Activated T-cell treated with anti-CD3 and anti-CD28 coated beads for 1 hour (primary cell): Measurements from ENCODE around the gene ENDOV.

Experiments used
- DNase-seq: peaks from one replicate; pipeline ENCODE4 v3.0.0-alpha.2; 2020; ENCODE audit warnings: low read depth

Gene ENDOV

DNA sequence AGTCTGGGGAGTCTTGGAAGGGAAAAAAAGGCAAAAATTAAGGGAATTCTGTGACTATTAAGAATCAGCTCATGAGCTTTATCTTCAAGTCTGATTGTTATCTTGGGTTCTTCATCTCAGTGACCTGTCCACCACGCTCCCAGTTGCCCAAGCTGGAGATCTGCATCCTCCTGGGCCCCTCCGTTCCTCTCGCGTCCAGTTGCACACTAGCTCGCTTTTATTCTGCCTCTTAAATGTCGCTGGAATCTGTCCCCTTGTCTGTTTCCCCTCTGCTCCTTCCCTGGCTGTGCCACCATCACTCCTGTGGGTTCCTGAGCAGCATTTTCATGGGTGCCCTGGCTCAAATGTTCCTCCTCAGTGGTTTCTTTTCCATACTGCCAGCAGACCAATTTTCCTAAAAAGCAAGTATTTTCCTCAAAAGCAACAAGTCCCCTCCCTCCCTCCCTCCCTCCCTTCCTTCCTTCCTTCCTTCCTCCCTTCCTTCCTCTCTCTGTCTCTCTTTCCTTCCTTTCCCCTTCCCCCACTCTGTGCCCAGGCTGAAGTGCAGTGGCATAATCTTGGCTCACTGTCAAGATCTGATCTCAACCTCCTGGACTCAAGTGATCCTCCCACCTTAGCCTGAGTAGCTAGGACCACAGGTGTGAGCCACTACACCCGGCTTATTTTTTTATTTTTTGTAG lies 1.4 kb downstream of the ENDOV start:
- no peak for DNase-seq

DNA sequence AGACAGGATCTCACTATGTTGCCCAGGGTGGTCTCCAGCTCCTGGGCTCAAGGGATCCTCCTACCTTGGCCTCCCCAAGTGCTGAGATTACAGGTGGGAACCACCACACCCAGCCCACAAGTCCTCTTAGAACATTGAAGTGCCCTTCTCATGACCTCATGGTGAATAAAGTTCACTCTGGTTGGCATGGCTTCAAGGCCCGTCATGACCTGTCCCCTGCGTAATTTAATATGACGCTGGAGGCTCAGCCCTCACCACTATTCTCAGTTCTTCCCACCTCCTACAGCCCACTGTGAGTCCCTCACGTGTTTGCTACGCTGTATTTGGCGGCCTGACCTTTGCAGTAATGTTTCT lies 1.9 kb downstream of the ENDOV start:
- no peak for DNase-seq

DNA sequence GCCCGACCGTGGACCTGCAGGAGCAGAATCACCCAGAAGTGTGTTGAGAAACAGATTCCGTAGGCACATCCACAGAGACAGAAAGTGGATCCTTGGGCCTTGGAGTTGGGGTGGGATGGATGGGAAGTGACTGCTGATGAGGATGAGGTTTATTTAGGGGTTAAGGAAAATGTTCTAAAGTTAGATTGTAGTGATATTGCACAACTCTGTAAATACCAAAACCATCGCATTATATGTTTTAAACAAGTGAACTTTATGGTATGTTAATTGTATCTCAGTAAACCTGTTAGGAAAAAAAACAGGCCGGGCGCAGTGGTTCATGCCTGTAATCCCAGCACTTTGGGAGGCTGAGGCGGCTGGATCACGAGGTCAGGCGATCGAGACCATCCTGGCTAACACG lies 3.6 kb downstream of the ENDOV start:
- no peak for DNase-seq

DNA sequence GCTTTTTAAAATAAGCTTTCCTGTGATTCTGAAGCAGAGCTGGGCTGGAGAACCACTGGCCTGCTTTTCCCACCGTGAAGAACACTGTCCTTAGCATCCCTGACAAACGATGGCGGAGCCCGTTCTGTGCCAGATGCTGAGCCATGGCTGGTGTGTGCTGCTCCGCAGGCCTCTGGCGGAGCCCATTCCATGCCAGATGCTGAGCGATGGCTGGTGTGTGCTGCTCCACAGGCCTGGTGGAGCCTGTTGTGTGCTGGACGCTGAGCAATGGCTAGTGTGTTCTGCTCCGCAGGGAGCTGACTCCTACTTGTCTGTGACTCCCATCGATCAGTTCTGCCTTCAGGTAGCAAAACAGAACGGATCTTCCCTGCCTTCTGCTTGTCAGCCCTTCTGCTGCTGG lies 4.3 kb downstream of the ENDOV start:
- DNase-seq = no peak

DNA sequence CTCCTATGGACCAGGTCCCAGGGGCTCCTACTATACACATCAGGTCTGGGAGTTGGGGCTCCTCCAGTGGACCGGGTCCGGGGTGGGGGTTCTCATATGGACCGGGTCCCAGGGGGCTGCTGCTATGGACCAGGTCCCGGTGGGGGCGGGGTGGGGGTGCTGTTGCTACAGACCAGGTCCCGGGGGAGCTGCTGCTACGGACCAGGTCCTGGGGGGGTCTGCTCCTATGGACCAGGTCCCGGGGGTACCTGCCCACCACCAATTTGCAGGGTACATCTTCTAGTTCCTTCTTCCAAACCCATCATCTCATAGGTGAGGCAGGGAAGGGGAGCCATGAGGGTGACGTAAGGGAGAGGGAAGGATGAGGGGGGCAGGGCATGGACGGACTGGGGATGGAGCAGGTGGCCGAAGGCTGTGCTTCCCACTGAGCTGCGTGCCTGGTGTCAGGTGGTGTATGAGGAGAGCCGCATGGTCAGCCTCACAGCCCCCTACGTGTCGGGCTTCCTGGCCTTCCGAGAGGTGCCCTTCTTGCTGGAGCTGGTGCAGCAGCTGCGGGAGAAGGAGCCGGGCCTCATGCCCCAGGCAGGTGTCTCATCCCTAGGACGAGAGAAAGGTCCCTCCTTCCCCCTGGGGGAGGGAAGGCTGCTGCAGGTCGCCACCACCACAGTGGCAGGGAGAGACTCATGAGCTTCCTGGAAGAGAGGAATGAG lies 6.6 kb downstream of the ENDOV start:
- no peak for DNase-seq

DNA sequence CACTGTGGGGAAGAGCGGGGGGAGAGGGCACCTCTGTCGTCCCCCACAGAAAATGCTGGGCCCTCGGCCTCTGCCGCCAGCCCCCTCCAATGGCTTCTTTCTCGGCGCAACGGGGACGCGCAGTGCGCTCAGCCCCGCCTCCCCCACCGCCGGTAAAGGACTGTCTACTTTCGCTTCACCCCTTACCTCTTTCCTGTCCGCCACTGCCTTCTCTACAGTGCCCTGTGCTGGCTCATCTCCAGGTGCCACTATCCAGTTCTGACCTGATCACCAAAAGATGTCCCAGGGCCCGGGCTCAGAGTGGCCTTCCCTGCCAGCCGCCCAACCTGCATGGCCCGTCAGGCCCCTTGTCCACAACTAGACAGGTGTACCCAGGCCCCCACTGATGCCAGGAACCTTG lies 7.3 kb downstream of the ENDOV start:
- DNase-seq = no peak

DNA sequence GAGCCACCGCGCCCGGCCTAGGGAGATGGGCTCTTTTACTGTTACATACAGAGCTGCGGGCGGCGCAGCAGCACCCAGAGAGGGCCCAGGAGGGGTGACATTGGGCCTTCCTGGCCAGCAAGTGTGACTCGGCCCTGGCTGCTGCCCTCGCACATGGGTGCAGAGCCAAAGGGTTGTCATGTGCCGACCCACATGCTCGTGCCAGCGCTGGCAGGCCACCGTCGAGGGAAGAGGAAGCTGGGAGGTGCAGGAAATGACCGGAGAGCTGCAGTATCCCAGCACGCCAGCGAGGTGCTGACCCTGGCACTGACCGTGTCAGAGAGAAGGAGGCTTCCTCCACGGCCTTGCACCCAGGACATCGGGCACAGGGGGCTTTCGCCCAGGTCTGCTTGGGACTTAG lies 8.0 kb downstream of the ENDOV start:
- no peak for DNase-seq

DNA sequence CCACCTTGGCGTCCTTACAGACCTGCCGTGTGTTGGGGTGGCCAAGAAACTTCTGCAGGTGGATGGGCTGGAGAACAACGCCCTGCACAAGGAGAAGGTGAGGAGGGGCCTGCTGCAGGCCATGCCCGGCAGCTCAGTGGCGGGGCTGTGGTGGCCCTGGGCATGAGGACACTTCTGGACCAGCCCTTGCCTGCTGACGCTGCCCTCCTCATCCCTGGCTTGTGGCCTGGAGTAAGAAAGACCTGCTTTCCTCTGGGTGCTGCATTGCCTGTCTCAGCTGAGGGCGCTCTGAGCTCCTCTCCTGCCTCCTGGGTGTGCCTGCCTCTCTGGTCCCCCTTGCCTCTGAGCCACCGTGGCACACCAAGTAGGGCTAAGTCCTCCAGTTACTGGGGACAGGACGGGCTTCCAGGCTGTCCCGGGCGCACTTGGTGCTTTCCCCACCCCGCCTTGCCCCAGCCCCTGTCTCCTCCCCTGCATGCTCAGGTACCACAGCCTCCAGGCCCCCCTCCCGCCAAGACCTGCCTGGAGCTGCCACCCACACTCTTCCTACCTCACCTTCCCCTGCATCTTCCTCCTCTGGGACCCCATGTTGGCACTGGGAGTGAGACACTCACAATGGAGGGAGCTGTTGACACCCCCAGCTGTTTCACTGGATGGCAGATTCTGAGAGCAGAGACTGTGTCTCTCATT lies 8.7 kb downstream of the ENDOV start:
- DNase-seq = no peak

DNA sequence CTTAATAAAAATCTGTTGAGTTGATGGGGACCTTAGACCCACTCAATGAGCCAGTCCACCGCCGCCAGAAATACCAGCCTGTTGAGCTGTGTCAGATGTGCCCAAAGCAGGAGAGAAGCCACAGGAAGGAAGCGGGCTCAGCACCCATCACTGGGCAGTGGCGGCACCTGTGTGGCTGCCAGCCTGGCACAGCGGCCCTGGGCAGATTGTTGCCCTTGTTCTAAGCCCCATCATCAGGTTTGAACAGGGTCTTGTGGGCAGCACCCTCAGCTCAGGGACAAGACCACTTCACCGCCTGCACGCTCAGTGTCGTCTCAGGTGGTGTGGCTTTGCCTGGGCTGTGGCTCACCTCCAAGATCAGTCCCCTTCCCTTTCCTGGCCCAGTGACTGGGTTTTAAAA lies 9.3 kb downstream of the ENDOV start:
- DNase-seq = no peak

DNA sequence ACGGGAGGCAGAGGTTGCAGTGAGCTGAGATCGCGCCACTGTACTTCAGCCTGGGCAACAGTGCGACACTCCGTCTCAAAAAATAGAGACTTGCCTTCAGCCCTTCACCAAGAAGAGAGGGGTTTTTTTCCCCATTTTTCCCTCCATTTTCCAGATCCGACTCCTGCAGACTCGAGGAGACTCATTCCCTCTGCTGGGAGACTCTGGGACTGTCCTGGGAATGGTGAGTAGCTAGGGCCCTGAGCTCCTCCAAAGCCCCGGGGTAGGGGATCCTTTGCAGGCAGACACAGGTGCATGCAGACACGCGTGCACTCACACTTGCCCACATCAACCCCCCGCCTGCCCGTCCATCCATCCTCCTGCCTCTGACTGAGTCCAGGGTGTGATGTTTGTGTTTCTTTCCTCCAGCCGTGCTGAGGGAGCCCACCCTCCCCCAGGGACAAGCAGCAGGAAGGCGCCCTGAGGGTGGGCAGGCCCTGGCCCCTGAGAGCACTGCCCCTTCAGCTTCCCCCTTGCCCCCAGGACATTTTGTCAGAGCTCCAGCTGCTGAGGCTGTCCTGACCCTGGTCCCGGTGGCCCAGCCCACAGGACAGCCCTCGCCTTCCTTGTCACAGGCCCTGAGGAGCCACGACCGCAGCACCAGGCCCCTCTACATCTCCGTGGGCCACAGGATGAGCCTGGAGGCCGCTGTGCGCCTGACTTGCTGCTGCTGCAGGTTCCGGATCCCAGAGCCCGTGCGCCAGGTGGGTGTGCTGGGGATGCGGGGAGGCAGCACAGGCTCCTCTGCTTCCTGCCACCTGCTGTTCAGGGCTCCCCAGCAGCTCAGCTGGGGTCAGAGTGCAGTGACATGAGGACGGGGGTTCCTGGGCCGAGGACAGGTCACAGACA lies 10.2 kb downstream of the ENDOV start:
- DNase-seq = no peak

DNA sequence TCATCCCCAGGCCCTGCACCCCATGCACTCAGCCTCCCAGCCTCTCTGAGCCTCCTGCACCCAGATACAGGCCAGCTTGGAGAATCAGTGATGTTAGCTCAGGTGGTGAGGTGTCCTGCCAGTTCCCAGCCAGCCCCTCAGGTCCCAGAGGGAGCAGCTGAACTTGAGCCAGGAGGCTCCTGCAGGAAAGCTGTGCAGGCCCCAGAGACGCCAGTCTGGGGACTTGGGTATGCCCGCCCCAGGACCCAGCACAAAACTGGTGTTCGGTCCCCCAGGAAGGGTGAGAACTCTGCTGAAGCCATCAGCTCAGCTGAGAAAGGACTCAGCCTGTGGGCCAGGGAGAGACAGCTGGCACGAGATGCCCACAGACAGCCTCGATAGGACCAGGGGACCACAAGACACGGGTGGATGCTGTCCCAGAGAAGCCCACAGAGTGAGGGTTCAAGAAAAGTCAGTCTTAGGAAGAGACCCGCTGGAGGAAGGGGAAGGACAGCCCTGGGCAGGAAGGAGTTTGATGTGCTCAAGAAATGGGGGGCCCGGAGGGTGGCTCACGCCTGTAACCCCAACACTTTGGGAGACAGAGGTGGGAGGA lies 11.0 kb downstream of the ENDOV start:
- no peak for DNase-seq

DNA sequence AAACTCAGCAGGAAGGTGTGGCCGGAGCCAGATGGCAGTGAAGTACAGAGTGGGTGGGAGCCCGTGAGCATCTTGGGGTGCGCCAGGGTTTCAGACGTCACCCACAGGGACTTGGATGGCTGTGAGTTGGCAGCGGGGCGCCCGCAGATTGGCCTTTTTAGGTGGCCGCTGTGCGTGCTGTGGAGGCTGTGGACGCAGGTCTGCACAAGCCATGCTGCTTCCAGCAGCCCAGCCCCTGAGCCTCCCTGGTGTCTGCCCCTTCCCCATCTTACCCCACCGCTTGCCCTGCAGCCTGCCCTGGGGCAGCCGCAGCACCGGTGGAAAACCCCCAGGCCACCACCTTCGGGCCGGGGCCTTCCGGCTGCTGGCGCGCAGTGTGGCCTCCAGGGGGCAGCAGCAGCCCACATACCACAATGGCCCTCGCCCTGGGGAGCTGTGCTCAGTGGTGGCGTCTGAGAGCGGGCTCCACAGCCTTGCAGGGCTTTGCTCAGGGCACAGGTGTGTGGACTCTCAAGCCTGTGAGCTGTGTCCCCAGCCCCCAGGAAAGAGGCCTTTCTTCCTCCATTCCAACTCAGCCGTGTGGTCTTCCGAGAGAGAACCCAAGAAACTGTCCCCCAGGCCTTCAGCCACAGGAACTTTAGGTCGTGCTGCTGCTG lies 11.8 kb downstream of the ENDOV start:
- DNase-seq = peak; percentile 83

DNA sequence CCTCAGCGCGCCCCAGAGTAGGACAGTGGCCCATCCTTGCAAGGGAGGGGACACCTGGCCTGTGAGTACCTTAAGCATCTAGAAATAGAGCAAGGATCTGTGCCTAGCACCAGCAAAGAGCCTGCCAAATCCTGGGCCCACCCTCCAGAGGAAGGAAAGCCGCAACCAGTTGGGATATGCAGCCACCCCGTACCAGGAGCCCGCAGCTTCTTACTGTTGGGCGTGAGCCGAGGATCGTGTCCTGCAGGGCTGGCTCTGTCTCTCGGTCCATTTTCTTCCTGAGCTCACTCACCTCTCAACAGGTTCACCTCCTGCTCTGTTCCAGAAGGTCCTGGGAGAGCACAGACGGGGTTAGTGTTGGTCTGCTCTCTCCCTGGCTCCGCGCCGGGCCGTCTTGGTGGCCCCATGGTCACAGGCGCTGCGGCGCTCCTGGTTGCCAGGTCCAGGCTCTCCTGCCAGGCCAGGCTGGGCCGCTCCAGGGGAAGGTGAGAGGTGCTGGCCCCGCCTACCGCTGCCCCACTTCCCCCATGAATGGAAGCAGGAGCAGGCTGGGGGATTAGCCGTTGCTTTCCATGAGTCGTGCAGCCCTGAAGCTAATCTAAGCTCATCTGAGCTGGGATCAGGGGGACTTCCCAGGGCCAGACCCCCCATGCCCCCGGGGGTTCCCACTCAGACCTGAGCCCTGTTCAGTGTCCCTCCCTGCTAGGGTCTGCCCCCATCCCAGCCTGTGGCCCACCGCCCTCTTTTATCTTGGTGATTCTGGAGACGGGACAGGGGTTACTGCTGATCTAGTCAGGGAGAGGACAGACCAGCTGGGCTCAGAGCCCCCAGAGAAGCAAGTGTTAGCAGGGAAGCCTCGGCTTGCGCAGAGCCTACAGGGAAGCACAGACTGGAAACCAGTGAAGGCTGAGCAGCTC lies 12.7 kb downstream of the ENDOV start:
- no peak for DNase-seq

DNA sequence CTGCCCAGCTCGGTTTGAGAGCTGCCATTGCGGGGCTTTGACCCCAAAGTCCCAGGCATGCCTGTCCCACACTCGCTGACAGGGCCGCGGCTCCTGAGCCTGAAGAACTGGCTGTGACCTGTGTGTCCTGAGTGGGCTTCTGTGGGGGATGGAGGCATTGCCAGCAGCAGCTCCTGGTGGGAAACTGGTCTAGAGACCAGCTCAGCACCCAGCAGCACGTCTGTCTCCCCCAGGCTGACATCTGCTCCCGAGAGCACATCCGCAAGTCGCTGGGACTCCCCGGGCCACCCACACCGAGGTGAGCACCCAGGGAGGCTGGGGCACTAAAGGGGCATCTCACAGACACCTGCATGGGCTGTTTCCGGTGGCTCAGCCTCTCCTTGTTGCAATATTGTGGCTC lies 13.4 kb downstream of the ENDOV start:
- DNase-seq = no peak

DNA sequence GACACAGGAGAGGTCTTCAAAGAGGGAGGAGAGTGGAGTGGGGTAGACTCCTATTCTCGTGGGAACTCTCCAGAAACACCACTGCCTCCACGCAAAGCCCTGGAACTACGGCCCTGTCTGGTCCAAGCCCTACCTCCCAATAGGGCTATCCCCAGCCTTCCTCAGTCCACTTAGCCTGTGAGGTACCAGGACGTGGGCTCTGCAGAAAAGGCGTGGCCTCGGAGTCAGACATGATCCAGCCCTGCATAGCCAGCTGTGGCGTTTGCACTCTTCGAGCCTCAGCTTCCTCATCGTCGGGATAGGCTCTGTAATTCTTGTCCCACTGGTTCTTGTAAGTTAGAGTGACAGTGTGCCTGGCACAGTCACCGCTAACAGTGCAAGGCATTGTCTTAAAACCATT lies 13.8 kb downstream of the ENDOV start:
- no peak for DNase-seq

DNA sequence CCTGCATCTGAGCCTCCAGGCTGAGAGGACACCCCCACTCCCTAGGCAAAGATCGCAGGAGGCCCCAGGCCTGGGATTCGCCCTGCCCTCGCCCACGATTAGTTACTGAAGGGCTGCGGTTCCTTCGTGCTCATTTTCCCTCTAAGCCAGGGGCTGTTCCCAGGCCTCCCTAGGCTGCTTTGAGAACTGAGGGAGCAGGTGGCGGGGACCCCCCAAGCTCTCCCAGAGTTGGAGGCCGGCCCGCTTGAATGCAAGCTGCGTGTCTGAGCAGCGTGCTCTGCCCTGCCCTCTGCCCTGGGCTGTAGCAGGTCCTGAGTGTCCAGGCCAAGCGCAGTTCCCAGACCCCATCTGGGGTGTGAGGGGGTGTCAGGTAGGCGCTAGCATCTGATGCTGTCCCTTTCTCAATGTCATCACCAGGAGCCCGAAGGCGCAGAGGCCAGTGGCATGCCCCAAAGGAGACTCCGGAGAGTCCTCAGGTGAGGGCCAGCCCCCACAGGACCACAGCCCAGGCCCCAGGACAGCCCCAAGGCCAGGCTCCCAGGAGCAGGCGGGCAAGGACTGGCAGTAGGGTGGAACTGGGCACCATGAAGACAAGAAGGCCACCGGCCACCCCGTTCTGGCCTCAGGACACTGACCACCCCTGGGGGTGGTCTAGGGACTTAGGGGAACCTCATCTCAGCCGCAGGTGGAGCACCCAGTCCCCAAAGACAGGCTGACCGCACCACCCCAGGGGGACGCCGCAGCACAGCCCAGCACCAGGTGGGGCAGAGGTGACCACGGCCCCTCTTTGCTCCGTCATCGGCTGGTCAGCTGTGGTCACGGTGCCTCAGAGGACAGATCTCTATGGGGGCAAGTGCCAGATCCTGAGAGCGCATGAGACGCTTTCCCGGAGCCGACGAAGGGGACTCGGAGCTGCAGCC lies 14.6 kb downstream of the ENDOV start:
- DNase-seq = no peak

DNA sequence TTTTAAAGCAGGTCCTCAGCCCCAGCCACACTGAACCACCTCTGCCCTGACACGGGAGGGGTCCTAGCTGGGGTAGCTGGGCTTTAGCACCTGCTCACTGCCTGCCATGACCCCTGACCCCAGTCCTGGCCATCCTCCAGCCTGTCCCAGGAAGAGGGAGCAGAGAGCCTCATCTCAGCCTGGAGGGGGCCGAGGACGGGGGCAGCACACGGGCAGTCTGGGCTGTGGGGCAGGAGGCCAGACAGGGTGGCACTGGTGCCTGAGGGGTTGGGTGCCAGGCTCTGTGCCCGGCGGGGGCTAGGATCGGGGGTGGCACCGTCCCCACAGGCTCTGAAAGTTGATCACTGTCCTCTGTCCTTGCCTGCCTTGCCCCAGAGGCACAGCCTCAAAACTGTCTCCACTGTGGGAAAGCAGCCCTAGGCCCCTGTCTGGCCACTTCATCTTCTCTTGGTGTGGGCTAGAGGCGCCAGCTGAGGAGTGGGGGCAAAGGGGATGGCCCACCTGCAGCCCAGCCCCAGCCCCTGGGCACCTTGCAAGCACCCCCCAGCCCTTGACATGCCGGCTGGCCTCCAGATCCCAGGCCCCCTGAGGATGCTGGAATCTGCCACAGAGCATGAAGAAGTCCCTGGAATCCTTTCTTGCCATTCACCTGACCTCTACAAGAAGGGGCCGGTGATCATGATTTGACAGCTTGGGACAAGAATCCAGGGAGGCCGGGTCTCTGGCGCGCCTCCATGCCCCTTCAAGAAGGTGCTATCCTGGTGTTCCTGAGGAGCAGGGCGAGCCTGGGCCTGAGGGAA lies 15.7 kb downstream of the ENDOV start:
- no peak for DNase-seq
